WTC11 (cell line): ENCODE measurements around the gene CAMK2D. TPM values are rescaled to one million over a fixed set of nuclear protein-coding genes. Genes with fewer than 3 reads are reported as not detected.

Experiments
- ATAC-seq: fragments of 200-7000 bp; cut with Tn5 transposase; 2 replicates; pipeline ENCODE4 v1.10.0; 2021; ENCODE audit warnings: mild to moderate bottlenecking, moderate library complexity
- CTCF ChIA-PET: fragments of 300-600 bp; sonication (Branson Sonifier 250); formaldehyde crosslinking; loops from one replicate; lab custom pipeline; 2021; ENCODE audit warnings: antibody characterized with exemption; lab: Charles Lee
- POLR2A ChIA-PET: fragments of 350-600 bp; sonication (Branson Sonifier 250); formaldehyde crosslinking; loops from one replicate; lab custom pipeline; 2021; ENCODE audit warnings: antibody characterized with exemption; lab: Charles Lee
- DNase-seq: peaks from one replicate; pipeline ENCODE4 v3.0.0; 2021; ENCODE audit warnings: low spot score
- H3K27ac Mint-ChIP-seq: 2 replicates; pipeline ENCODE4 v1.8.0; 2021; ENCODE audit warnings: mixed read lengths
- H3K27me3 Mint-ChIP-seq: 2 replicates; pipeline ENCODE4 v1.8.0; 2021; ENCODE audit warnings: low read depth, mild to moderate bottlenecking, moderate library complexity, mixed read lengths
- H3K36me3 Mint-ChIP-seq: 2 replicates; pipeline ENCODE4 v1.8.0; 2021; ENCODE audit warnings: mixed read lengths
- H3K4me1 Mint-ChIP-seq: 2 replicates; pipeline ENCODE4 v1.8.0; 2022; ENCODE audit warnings: mixed read lengths
- H3K4me3 Mint-ChIP-seq: 2 replicates; pipeline ENCODE4 v1.8.0; 2021; ENCODE audit warnings: mild to moderate bottlenecking, moderate library complexity, mixed read lengths
- H3K9me3 Mint-ChIP-seq: 2 replicates; pipeline ENCODE4 v1.8.0; 2021; ENCODE audit warnings: mixed read lengths
- ELF4 ChIP-seq: sonication (generic); formaldehyde crosslinking; IDR thresholded peaks from 2 replicates; pipeline ENCODE4 v1.8.1; 2022; ENCODE audit warnings: low read depth, mild to moderate bottlenecking, moderate library complexity, missing genetic modification reagents
- GABPB1 ChIP-seq: sonication (generic); formaldehyde crosslinking; IDR thresholded peaks from 2 replicates; pipeline ENCODE4 v1.8.1; 2023; ENCODE audit warnings: mild to moderate bottlenecking, missing genetic modification reagents
- HMGA2 ChIP-seq: fragments of 250-450 bp; sonication (Bioruptor Pico); IDR thresholded peaks from 2 replicates; pipeline ENCODE4 v1.4.0; 2021; ENCODE audit warnings: mild to moderate bottlenecking, moderate library complexity
- MYBL2 ChIP-seq: sonication (generic); formaldehyde crosslinking; IDR thresholded peaks from 2 replicates; pipeline ENCODE4 v1.8.1; 2023; ENCODE audit warnings: mild to moderate bottlenecking, moderate library complexity, missing genetic modification reagents
- ZBTB21 ChIP-seq: sonication (generic); formaldehyde crosslinking; IDR thresholded peaks from 2 replicates; pipeline ENCODE4 v1.8.1; 2023; ENCODE audit warnings: mild to moderate bottlenecking, missing genetic modification reagents, borderline replicate concordance
- ZNF416 ChIP-seq: fragments of 250-450 bp; sonication (Bioruptor Pico); IDR thresholded peaks from 2 replicates; pipeline ENCODE4 v1.9.0; 2021; ENCODE audit warnings: mild to moderate bottlenecking, inconsistent platforms
- ZNF671 ChIP-seq: fragments of 250-450 bp; sonication (Bioruptor Pico); IDR thresholded peaks from 2 replicates; pipeline ENCODE4 v1.8.0; 2021; ENCODE audit warnings: mild to moderate bottlenecking
- total RNA-seq: library from RNA; stranded (reverse); gene quantifications from 3 replicates; pipeline ENCODE4 v1.2.3, GENCODE V29; 2021
- TF ChIP-seq, protein P1 (sequence below): sonication (generic); formaldehyde crosslinking; IDR thresholded peaks from 2 replicates; pipeline ENCODE4 v1.8.0; 2022; ENCODE audit warnings: mild to moderate bottlenecking, missing genetic modification reagents
- TF ChIP-seq, protein P2 (sequence below): fragments of 250-450 bp; sonication (Bioruptor Pico); conservative IDR thresholded peaks from 2 replicates; pipeline ENCODE4 v1.9.0; 2021; ENCODE audit warnings: mild to moderate bottlenecking
- TF ChIP-seq, protein P3 (sequence below): sonication (generic); formaldehyde crosslinking; IDR thresholded peaks from 2 replicates; pipeline ENCODE4 v1.8.0; 2022; ENCODE audit warnings: missing genetic modification reagents
- TF ChIP-seq, protein P4 (sequence below): fragments of 250-450 bp; sonication (Bioruptor Pico); IDR thresholded peaks from 2 replicates; pipeline ENCODE4 v1.9.0; 2021; ENCODE audit warnings: mild to moderate bottlenecking, borderline replicate concordance
- TF ChIP-seq, protein P5 (sequence below): sonication (generic); formaldehyde crosslinking; IDR thresholded peaks from 2 replicates; pipeline ENCODE4 v1.8.1; 2022; ENCODE audit warnings: low read depth, missing genetic modification reagents, borderline replicate concordance

The CAMK2D gene
- total RNA-seq, 1 experiment from 2014 or later: 16.5 TPM

DNA sequence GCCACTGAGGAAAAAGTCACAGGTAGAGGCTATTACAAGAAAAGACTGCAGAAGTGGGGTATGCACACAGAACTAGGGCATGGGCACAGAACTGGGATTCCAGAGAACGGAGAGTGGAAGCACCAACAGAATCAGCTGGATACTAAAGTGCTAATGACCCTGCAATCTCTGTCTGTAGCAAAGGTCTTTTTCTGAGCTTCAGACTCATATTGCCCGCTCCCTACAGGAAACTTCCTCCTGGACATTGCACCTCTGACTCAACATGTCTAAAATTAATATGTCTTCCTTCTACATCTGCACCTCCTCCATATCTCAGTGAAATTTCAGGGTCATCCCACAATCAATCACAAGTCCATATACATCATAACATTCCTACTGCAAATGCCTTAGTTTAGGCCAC lies 5.3 kb upstream of the CAMK2D start:
- no peaks in the 10 kb centered on the region for H3K27me3 Mint-ChIP-seq
- peaks cover 3% of the 10 kb centered on the region; the same call in 1 of the 2 replicates for H3K36me3 Mint-ChIP-seq
- H3K4me1 Mint-ChIP-seq: peaks cover 10% of the 10 kb centered on the region
- ChIA-PET POLR2A (interaction anchor here (0.5 kb wide), 1 partner anchor 122 kb away, joined by 6 read pairs; no protein-coding TSS in a partner anchor), CTCF (interaction anchor here (0.8 kb wide), 1 partner anchor 219 kb away, joined by 3 read pairs; no protein-coding TSS in a partner anchor)
- ATAC-seq: no peak
- H3K9me3 Mint-ChIP-seq: peaks cover 4% of the 10 kb centered on the region
- TF ChIP-seq, protein P1, sequence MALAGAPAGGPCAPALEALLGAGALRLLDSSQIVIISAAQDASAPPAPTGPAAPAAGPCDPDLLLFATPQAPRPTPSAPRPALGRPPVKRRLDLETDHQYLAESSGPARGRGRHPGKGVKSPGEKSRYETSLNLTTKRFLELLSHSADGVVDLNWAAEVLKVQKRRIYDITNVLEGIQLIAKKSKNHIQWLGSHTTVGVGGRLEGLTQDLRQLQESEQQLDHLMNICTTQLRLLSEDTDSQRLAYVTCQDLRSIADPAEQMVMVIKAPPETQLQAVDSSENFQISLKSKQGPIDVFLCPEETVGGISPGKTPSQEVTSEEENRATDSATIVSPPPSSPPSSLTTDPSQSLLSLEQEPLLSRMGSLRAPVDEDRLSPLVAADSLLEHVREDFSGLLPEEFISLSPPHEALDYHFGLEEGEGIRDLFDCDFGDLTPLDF: no peak
- TF ChIP-seq HMGA2 (no peak), MYBL2 (CRISPR knock-in tag) (no peak), ZNF671 (CRISPR knock-in tag) (no peak), ZBTB21 (CRISPR knock-in tag) (no peak), ELF4 (CRISPR knock-in tag) (no peak), ZNF416 (CRISPR knock-in tag) (no peak), GABPB1 (CRISPR knock-in tag) (no peak)
- TF ChIP-seq, protein P2, sequence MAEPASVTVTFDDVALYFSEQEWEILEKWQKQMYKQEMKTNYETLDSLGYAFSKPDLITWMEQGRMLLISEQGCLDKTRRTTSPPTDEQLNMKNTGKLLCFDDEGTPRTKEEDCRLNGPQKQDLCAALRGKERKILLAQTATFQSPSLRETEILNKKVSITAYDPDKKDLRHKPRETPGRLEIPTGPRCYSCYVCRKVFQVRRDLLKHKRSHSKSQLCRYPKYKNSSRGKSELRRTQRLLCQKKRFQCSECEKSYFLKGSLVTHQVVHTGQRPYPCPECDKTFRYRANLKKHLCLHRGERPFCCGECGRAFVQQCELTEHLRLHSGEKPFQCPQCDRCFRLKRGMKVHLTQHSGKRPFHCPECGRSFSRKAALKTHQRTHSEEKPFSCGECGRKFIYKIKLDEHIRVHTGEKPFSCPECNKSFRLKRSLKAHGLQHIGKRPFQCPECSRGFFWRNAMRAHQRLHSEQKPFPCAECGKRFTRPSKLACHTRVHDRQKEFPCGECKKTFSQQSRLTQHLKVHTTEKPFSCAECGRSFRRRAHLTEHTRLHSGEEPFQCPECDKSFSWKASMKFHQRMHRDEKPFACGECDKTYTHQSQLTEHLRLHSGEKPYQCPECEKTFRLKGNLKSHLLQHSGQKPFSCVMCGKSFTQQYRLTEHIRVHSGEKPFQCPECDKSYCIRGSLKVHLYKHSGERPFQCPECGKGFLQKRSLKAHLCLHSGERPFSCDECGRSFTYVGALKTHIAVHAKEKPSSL (CRISPR knock-in tag): no peak
- TF ChIP-seq, protein P3, sequence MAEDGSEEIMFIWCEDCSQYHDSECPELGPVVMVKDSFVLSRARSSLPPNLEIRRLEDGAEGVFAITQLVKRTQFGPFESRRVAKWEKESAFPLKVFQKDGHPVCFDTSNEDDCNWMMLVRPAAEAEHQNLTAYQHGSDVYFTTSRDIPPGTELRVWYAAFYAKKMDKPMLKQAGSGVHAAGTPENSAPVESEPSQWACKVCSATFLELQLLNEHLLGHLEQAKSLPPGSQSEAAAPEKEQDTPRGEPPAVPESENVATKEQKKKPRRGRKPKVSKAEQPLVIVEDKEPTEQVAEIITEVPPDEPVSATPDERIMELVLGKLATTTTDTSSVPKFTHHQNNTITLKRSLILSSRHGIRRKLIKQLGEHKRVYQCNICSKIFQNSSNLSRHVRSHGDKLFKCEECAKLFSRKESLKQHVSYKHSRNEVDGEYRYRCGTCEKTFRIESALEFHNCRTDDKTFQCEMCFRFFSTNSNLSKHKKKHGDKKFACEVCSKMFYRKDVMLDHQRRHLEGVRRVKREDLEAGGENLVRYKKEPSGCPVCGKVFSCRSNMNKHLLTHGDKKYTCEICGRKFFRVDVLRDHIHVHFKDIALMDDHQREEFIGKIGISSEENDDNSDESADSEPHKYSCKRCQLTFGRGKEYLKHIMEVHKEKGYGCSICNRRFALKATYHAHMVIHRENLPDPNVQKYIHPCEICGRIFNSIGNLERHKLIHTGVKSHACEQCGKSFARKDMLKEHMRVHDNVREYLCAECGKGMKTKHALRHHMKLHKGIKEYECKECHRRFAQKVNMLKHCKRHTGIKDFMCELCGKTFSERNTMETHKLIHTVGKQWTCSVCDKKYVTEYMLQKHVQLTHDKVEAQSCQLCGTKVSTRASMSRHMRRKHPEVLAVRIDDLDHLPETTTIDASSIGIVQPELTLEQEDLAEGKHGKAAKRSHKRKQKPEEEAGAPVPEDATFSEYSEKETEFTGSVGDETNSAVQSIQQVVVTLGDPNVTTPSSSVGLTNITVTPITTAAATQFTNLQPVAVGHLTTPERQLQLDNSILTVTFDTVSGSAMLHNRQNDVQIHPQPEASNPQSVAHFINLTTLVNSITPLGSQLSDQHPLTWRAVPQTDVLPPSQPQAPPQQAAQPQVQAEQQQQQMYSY (CRISPR knock-in tag): no peak
- TF ChIP-seq, protein P4, sequence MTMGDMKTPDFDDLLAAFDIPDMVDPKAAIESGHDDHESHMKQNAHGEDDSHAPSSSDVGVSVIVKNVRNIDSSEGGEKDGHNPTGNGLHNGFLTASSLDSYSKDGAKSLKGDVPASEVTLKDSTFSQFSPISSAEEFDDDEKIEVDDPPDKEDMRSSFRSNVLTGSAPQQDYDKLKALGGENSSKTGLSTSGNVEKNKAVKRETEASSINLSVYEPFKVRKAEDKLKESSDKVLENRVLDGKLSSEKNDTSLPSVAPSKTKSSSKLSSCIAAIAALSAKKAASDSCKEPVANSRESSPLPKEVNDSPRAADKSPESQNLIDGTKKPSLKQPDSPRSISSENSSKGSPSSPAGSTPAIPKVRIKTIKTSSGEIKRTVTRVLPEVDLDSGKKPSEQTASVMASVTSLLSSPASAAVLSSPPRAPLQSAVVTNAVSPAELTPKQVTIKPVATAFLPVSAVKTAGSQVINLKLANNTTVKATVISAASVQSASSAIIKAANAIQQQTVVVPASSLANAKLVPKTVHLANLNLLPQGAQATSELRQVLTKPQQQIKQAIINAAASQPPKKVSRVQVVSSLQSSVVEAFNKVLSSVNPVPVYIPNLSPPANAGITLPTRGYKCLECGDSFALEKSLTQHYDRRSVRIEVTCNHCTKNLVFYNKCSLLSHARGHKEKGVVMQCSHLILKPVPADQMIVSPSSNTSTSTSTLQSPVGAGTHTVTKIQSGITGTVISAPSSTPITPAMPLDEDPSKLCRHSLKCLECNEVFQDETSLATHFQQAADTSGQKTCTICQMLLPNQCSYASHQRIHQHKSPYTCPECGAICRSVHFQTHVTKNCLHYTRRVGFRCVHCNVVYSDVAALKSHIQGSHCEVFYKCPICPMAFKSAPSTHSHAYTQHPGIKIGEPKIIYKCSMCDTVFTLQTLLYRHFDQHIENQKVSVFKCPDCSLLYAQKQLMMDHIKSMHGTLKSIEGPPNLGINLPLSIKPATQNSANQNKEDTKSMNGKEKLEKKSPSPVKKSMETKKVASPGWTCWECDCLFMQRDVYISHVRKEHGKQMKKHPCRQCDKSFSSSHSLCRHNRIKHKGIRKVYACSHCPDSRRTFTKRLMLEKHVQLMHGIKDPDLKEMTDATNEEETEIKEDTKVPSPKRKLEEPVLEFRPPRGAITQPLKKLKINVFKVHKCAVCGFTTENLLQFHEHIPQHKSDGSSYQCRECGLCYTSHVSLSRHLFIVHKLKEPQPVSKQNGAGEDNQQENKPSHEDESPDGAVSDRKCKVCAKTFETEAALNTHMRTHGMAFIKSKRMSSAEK: no peak
- TF ChIP-seq, protein P5, sequence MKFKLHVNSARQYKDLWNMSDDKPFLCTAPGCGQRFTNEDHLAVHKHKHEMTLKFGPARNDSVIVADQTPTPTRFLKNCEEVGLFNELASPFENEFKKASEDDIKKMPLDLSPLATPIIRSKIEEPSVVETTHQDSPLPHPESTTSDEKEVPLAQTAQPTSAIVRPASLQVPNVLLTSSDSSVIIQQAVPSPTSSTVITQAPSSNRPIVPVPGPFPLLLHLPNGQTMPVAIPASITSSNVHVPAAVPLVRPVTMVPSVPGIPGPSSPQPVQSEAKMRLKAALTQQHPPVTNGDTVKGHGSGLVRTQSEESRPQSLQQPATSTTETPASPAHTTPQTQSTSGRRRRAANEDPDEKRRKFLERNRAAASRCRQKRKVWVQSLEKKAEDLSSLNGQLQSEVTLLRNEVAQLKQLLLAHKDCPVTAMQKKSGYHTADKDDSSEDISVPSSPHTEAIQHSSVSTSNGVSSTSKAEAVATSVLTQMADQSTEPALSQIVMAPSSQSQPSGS (CRISPR knock-in tag): no peak
- H3K27ac Mint-ChIP-seq: no peak overlapping the region
- H3K4me3 Mint-ChIP-seq: no peak overlapping the region
- no peak for DNase-seq
